ENCODE data around the gene UGT1A10. TPM values are rescaled to one million over a fixed set of nuclear protein-coding genes. Genes with fewer than 3 reads are reported as not detected.

Gene UGT1A10
- total RNA-seq, 1 donor from 2014 or later = not detected

DNA sequence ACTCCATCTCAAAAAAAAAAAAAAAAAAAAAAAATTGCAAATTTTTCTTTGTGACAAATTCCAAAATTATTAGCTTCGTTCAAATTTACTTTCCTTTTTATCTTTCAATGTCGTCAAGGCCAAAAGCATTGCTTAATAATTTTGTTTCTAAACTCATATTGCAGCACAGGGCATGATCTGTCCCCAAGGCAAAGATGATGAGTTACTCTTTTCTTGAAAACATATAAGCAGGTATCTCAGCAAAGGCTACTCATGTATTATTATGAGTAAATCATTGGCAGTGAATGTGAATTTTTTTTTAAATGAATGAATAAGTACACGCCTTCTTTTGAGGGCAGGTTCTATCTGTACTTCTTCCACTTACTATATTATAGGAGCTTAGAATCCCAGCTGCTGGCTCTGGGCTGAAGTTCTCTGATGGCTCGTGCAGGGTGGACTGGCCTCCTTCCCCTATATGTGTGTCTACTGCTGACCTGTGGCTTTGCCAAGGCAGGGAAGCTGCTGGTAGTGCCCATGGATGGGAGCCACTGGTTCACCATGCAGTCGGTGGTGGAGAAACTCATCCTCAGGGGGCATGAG lies 45.4 kb downstream of the UGT1A10 start, which contains the start of gene UGT1A7:
Gene UGT1A7, plus strand, starts transcription at position 381 of the 579 bp plus-strand sequence. Its CDS starts 37 bp downstream, at position 418.
- no peak within 1 kb of the TSS for H3K4me3 ChIP-seq (ENCODE audit: low read depth, low read length)
- DNase-seq (ENCODE audit: low read depth) = no peak

GRCh38 chr2:233684640-233685039 lies 48.4 kb downstream of the UGT1A10 start:
- FAIRE-seq = no peak
- no peak for TF ChIP-seq CTCF (IDR thresholded peaks at IDR 0.05; ENCODE audit: insufficient read depth, low read length, severe bottlenecking)
- Histone ChIP-seq H3K4me3 (ENCODE audit: low read depth, low read length) (no peak overlapping the region), H3K27me3 (ENCODE audit: control insufficient read depth, insufficient read depth, low read length) (no peaks in the 10 kb centered on the region), H3K36me3 (ENCODE audit: control insufficient read depth, insufficient read depth, low read length) (no peaks in the 10 kb centered on the region)
- DNase-seq (ENCODE audit: low read depth) = no peak

More for the DNA sequence above, 45.4 kb downstream of the UGT1A10 start, which contains the start of gene UGT1A7:
- Histone ChIP-seq H3K27me3 (ENCODE audit: control insufficient read depth, insufficient read depth, low read length) (no peaks in the 10 kb centered on the region), H3K36me3 (ENCODE audit: control insufficient read depth, insufficient read depth, low read length) (no peaks in the 10 kb centered on the region)
- no peak for FAIRE-seq
- no peak for TF ChIP-seq CTCF (IDR thresholded peaks at IDR 0.05; ENCODE audit: insufficient read depth, low read length, severe bottlenecking)

- no peaks in the 10 kb centered on the region for H3K27me3 ChIP-seq (ENCODE audit: control insufficient read depth, insufficient read depth, low read length)
- no peak overlapping the region for H3K4me3 ChIP-seq (ENCODE audit: low read depth, low read length)
- no peak for DNase-seq (ENCODE audit: low read depth)
- H3K36me3 ChIP-seq (ENCODE audit: control insufficient read depth, insufficient read depth, low read length) = no peaks in the 10 kb centered on the region
- FAIRE-seq = no peak
- TF ChIP-seq CTCF (IDR thresholded peaks at IDR 0.05; ENCODE audit: insufficient read depth, low read length, severe bottlenecking) = no peak
Observed at GRCh38 chr2:233686928-233687327, 50.7 kb downstream of the UGT1A10 start.

GRCh38 chr2:233688341-233688740 lies 52.1 kb downstream of the UGT1A10 start:
- Histone ChIP-seq H3K4me3 (ENCODE audit: low read depth, low read length) (no peak overlapping the region), H3K36me3 (ENCODE audit: control insufficient read depth, insufficient read depth, low read length) (no peaks in the 10 kb centered on the region), H3K27me3 (ENCODE audit: control insufficient read depth, insufficient read depth, low read length) (no peaks in the 10 kb centered on the region)
- DNase-seq (ENCODE audit: low read depth) = no peak
- FAIRE-seq = no peak
- no peak for TF ChIP-seq CTCF (IDR thresholded peaks at IDR 0.05; ENCODE audit: insufficient read depth, low read length, severe bottlenecking)

DNA sequence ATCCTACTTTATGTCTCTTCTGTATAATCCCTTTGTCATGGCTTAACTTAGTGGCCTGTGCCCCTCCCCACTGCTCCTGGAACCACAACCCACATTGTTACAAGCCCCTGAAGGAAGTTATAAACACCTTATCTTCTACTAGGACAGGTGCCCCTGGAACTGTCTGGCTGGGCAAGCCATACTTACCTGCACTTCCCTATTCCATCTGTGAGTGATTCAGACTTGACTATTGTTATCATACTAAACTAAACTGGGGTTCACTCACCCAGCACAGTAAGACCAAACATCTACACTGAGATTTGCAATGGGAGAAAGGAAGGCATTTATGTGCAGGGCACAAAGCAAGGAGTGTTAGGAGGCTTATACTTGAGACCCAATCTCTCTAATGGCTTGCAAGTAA lies 52.8 kb downstream of the UGT1A10 start:
- H3K36me3 ChIP-seq (ENCODE audit: control insufficient read depth, insufficient read depth, low read length) = no peaks in the 10 kb centered on the region
- TF ChIP-seq CTCF (IDR thresholded peaks at IDR 0.05; ENCODE audit: insufficient read depth, low read length, severe bottlenecking) = no peak
- H3K4me3 ChIP-seq (ENCODE audit: low read depth, low read length) = no peak overlapping the region
- FAIRE-seq = no peak
- H3K27me3 ChIP-seq (ENCODE audit: control insufficient read depth, insufficient read depth, low read length) = no peaks in the 10 kb centered on the region
- DNase-seq (ENCODE audit: low read depth) = peak; percentile 31

GRCh38 chr2:233689501-233689900 lies 53.3 kb downstream of the UGT1A10 start:
- H3K4me3 ChIP-seq (ENCODE audit: low read depth, low read length) = no peak overlapping the region
- no peak for TF ChIP-seq CTCF (IDR thresholded peaks at IDR 0.05; ENCODE audit: insufficient read depth, low read length, severe bottlenecking)
- DNase-seq (ENCODE audit: low read depth) (no peak), FAIRE-seq (no peak)
- H3K36me3 ChIP-seq (ENCODE audit: control insufficient read depth, insufficient read depth, low read length) = no peaks in the 10 kb centered on the region
- H3K27me3 ChIP-seq (ENCODE audit: control insufficient read depth, insufficient read depth, low read length) = no peaks in the 10 kb centered on the region

Measured in bronchial epithelial cell (primary cell).